BJ (cell line): Measurements from ENCODE around the gene ATXN10. TPM values are rescaled to one million over a fixed set of nuclear protein-coding genes. Genes with fewer than 3 reads are reported as not detected.

Experiments used
- CTCF ChIA-PET: fragments of 350-600 bp; formaldehyde crosslinking; extraction: SDS; loops from one replicate; lab custom pipeline; 2021; ENCODE audit warnings: antibody characterized with exemption, inconsistent platforms; lab: Yijun Ruan, JAX
- POLR2A ChIA-PET: fragments of 300-600 bp; sonication (Branson Sonifier 250); formaldehyde crosslinking; extraction: SDS; loops from one replicate; lab custom pipeline; 2021; ENCODE audit warnings: antibody characterized with exemption; lab: Charles Lee
- DNase-seq: peaks from one replicate; pipeline ENCODE4 v3.0.0-alpha.2; 2011; ENCODE audit warnings: low read depth
- H3K27me3 ChIP-seq: 2 replicates; pipeline ENCODE4 v1.6.0; 2011; ENCODE audit warnings: low read length; ENCODE audit not compliant: control insufficient read depth, insufficient read depth
- H3K36me3 ChIP-seq: 2 replicates; pipeline ENCODE4 v1.5.1; 2011; ENCODE audit warnings: low read length; ENCODE audit not compliant: control insufficient read depth, insufficient read depth
- H3K4me3 ChIP-seq: 2 replicates; pipeline ENCODE4 v1.5.1; 2011; ENCODE audit warnings: low read depth, mild to moderate bottlenecking, control low read depth, low read length
- CTCF ChIP-seq: IDR thresholded peaks from 2 replicates; pipeline ENCODE4 v1.5.1; 2011; ENCODE audit warnings: low read depth, mild to moderate bottlenecking, control low read depth, inconsistent platforms, low read length, moderate library complexity; ENCODE audit not compliant: insufficient read depth
- polyA plus RNA-seq: library from polyadenylated mRNA; depleted of rRNA; stranded (reverse); fragments of >200 nt; gene quantifications from 2 replicates; pipeline ENCODE4 v1.2.3, GENCODE V29; 2011

The ATXN10 gene
- polyA plus RNA-seq, 1 experiment = 328 TPM

DNA sequence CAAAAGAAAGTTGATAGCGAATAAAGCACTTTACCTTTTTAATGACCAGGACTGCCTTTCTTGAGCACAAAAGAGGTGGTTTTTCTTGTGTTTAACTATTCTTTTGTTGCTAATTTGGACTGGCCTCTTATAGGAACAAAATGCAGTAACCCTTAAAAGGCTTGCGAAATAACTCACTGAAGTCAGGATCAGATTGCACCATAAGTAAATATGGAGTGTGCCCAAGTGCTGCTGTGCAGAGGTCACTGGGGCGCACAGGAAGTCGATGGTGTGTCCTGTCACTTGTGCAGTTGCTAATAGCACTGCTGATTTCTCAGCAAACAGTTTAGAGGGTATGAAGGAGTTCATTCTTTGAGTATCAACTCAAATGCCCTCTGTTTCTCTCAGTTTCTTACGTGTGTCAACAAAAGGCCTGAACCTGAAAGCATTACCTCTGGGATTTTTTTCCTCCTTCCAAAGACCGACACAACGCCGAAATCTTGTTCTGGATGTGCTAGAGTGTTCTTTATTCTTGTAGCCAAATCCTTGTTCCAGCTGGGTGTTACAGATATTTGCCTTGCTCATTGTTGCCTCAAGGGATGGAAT, 71.3 kb downstream of the ATXN10 start:
- peaks cover 8% of the 10 kb centered on the region for H3K36me3 ChIP-seq
- peak; percentile 14 for DNase-seq
- H3K4me3 ChIP-seq = no peak overlapping the region
- POLR2A ChIA-PET = no interaction called here
- H3K27me3 ChIP-seq = no peaks in the 10 kb centered on the region
- TF ChIP-seq CTCF = no peak
- CTCF ChIA-PET = interaction anchor here (1.1 kb wide), 1 partner anchor 121 kb away, joined by 4 read pairs; no protein-coding TSS in a partner anchor

DNA sequence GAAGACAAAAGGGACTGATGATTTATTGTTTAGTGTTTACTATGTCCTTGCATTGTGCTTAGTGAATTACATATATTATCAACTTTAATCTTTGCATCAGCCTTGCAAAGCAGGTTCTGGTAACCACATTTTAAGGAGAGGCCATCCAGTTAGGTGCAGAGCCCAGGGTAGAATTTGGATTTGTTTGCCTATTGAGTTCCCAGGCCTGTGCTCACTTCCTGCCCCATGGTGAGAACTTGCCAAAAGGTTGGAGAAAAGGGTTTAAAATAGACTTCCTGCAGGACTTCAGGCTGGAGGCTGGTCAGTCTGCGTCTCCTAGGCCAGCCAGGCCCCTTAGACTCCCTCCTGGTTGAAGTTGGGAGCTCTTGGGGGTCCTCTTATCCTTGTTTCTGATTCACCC, 72.1 kb downstream of the ATXN10 start:
- no peak for DNase-seq
- Histone ChIP-seq H3K4me3 (no peak overlapping the region), H3K27me3 (no peaks in the 10 kb centered on the region), H3K36me3 (peaks cover 8% of the 10 kb centered on the region)
- ChIA-PET CTCF (interaction anchor here (0.6 to 0.8 kb wide), 3 partner anchors 13 to 120 kb away, joined by 3 to 4 read pairs (median 3); no protein-coding TSS in a partner anchor), POLR2A (no interaction called here)
- TF ChIP-seq CTCF = no peak

GRCh38 chr22:45744442-45744841, 72.8 kb downstream of the ATXN10 start:
- ChIA-PET POLR2A (no interaction called here), CTCF (interaction anchor here (0.6 to 0.8 kb wide), 3 partner anchors 13 to 120 kb away, joined by 3 to 4 read pairs (median 3); no protein-coding TSS in a partner anchor)
- peaks cover 11% of the 10 kb centered on the region for H3K36me3 ChIP-seq
- no peak for DNase-seq
- no peak overlapping the region for H3K4me3 ChIP-seq
- no peaks in the 10 kb centered on the region for H3K27me3 ChIP-seq
- no peak for TF ChIP-seq CTCF

GRCh38 chr22:45750626-45751025, 79.0 kb downstream of the ATXN10 start:
- no peak for TF ChIP-seq CTCF
- Histone ChIP-seq H3K36me3 (peaks cover 8% of the 10 kb centered on the region; the same call in 1 of the 2 replicates), H3K4me3 (no peak overlapping the region), H3K27me3 (no peaks in the 10 kb centered on the region)
- ChIA-PET CTCF (interaction anchor here (0.7 kb wide), 1 partner anchor 327 kb away, joined by 3 read pairs; no protein-coding TSS in a partner anchor), POLR2A (no interaction called here)
- DNase-seq = no peak

- Histone ChIP-seq H3K4me3 (no peak overlapping the region), H3K36me3 (peaks cover 10% of the 10 kb centered on the region; the same call in 1 of the 2 replicates), H3K27me3 (no peaks in the 10 kb centered on the region)
- POLR2A ChIA-PET = no interaction called here
- no peak for DNase-seq
- TF ChIP-seq CTCF = no peak
- CTCF ChIA-PET = no interaction called here
Measured at GRCh38 chr22:45752036-45752435, 80.4 kb downstream of the ATXN10 start.
